Stimulated activated CD4-positive, alpha-beta T cell treated with anti-CD3 and anti-CD28 coated beads, TNF-alpha, amount 100 ng/mL, for 1 hour (primary cell): ENCODE measurements around the gene DNAJC5.
"Not testable (repeated sequence)": the region's sequence is repeated elsewhere in the genome, so short reads cannot be mapped to it uniquely, and the experiment has no call there.

Source experiments
- DNase-seq, 3 donors: peaks; one replicate each; pipeline ENCODE4 v3.0.0-alpha.2; 2020; ENCODE audit warnings: low read depth in 3 of 3, low spot score in 1 of 3

Gene DNAJC5

DNA sequence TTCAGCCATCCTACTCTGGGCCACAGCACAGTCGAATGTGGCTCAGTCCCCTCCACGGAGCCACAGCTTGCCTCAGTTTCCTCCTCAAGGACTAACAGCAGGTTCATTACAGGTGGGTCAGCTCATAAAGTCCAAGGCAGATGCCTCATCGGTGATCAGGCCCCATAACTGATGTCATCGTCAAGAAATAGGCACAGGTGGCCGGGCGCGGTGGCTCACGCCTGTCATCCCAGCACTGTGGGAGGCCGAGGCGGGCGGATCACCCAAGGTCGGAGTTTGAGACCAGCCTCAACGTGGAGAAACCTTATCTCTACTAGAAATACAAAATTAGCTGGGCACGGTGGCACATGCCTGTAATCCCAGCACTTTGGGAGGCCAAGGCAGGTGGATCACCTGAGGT, 57.8 kb downstream of the DNAJC5 start:
- DNase-seq = no peak

DNA sequence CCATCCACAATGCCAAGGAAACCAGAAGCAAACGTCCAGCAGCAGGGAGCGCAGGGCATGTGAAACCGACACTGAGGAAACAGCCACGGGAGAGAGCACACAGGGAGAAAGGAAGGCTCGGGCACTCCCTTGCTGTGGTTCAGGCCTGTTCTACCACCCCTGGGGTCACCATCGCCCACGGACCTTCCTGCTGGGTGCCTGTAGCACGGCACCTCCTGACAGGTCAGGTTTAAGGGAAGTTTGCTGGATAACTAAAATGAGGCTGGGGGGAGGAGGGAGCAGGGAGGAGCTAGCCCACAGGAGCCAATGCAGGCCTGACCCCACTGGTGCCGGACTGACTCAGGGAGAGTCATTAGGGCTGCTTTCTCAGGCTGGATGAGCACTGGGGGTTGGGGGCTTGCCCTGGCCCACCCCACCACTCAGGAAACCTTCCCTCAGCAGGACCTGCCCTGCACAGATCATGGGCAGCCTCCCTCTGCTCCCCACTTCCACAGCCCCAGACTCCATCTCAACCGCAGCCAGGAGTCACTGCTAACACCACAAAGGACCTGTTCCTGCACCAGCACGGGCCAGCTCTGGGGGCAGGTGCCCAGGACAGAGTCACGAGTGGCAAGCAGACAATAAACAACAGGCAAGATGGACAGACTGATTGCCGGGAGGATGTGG, 59.0 kb downstream of the DNAJC5 start:
- DNase-seq = no peak

DNA sequence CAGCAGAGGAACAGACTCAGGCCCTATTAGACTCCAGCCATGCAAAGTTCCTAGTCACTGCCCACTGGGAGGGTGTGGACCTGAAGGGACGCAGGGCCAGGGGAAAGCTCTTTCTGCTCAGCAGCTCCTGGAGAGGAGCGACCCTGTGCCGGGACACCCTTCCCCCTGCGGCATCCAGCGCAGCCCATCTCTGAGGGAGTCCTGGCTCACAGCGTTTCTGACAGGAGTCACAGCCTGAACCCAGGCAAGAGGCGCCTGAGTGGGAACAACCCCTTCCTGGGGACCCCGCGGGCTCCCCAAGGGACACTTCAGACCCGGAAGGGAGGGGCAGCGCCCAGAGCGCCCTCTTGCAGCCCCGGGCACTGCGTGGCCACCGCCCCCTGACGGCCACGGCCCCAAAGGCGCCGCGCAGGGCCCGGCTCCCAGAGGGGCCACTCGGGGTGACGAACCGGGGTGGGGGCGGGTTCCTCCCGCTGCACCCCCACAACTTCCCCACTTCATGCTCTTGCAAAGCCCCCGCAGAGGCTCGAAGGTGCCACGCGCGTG, 60.4 kb downstream of the DNAJC5 start:
- no peak for DNase-seq

- DNase-seq = peak; percentile 77 to 80 (median 78)
Measured at GRCh38 chr20:63955827-63956663, 61.1 kb downstream of the DNAJC5 start, which contains the start of gene UCKL1. TSS of gene UCKL1 (minus strand) at chr20:63956416. CDS start at chr20:63956372, 44 bp downstream.

DNA sequence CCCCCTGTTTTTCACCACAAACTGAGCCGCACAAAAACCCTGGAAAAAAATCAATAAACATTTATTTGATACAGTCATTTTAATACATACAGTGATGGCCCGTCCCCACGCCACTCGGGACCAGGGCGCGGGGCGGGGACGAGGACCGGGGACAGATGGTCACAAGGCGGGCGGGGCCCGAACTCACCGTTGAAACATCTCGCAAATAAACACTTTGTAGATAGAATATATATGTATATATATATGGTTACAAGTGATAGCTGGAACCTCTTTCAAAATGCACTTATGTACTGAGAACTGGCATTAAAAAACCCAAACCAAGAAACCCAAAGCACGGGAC, 61.7 kb downstream of the DNAJC5 start:
- DNase-seq = no peak

GRCh38 chr20:63957004-63957689, 62.2 kb downstream of the DNAJC5 start:
- peak in 1 of 3 donors; percentile 62 for DNase-seq

- DNase-seq = peak in 1 of 3 donors; percentile 39
Measured at GRCh38 chr20:63957690-63958441, 62.9 kb downstream of the DNAJC5 start.

DNA sequence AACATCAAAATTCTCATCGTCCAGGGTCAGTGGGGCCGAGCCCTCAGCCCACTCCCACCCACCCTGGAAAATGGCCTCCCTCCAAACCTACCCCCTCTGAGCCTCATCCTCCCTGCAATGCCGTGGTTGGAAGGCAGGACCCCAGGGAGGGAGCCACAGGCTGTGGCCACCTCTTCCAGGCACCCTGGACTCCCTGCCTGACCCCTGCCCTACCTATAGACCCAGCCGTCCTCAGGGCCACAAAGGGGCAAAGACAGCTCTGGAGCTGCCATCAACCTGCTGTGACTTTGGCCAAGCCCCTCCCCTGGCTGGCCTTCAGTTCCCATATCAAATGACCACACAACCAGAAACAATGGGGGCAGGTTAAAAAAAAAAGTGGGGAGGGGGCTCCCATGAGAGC, 63.5 kb downstream of the DNAJC5 start:
- no peak for DNase-seq

- DNase-seq = no peak
Measured at GRCh38 chr20:63958964-63959698, 64.2 kb downstream of the DNAJC5 start.

DNA sequence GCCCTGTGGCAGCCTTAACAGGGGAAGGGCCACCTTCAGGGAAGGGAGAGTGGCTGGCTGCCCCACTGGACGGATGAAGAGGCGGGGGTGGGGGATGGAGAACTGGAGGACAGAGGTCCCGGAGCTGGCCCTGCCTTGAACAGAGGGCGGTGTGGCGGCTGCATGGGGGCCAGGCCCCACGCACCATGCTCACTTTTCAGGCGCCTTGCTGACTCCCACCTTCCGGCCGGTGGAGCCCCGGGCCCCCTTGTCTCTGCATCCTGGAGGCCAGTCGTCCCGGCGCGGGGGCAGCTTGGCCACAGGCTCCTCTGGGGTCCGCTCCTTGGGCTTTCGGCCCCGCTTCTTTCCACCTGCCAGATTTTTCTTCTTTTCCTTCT, 64.8 kb downstream of the DNAJC5 start:
- DNase-seq = no peak

- DNase-seq = not testable (repeated sequence)
Measured at GRCh38 chr20:63960654-63961621, 66.0 kb downstream of the DNAJC5 start.

- no peak for DNase-seq
Measured at GRCh38 chr20:63961664-63962425, 66.9 kb downstream of the DNAJC5 start.

GRCh38 chr20:63962426-63963347, 67.8 kb downstream of the DNAJC5 start:
- DNase-seq = no peak

DNA sequence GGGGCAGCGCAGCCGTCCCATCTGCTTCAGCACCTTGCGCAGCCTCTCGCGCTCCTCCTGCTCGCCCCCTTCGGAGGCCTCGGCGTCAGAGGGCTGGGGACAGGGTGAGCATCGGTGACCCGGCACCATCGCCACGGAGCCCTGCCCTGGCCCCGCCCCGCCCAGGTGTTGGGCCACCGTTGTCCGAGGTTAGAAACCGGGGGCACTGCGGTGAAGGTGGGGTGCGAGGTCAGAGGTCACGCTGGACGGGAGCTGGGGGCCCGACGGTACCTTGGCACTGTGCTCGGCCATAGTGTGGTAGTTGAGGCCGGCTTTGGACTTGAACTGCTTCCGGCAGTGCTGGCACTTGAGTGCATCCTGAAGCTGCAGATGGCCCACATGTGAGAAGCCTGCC, 68.4 kb downstream of the DNAJC5 start:
- DNase-seq = no peak

DNA sequence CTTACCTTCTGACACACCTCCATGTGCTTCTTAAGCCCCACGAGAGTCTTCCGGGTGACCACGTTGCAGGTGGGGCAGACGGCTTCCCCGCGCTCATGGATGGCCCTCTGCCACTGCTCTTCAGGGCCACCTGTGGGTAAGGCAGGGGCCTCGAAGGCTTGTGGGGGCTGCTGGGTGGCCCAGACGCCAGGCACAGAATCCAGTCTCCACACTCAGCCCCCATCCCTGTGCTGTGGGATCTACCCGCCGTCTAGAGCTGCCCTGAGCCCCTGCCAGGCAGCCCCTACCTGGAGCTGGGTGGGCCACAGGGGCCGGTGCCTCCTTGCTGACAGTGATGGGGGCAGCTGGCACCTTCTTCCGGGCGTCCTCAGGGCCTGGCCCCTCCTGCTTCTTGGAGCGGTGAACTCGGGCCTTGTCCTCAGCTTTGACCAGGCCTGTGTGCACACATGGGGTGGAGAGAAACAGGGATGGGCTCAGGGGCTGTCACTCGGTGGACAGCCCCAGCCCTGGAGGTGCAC, 68.9 kb downstream of the DNAJC5 start:
- DNase-seq = no peak

DNA sequence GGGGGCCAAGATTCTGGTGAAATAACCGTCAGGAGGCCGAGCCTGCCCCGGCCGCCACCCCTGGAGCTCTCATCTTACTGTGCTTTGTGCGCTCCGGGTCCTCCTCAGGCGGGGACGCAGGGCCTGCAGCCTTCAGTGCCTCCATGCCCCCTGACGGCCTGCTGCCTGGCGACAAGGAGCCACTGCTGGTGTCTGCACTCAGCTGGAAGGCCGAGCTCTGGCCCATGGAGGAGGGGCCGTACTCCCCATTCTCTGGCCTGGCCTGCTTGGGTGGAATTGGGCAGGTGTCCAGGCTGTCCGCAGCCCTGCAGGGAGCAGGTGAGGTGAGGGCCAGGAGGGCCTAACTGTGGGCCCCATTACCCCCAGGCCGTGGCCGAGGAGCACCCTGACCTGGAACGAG, 69.5 kb downstream of the DNAJC5 start:
- no peak for DNase-seq
